Prostate gland (tissue), 2 donors: Measurements from ENCODE around the gene SCN5A.

ENCODE experiments used
- POLR2A ChIP-seq: fragments of 450-650 bp; IDR thresholded peaks from one replicate; pipeline ENCODE4 v1.6.1; 2016; ENCODE audit warnings: antibody characterized with exemption, mild to moderate bottlenecking
- POLR2AphosphoS5 ChIP-seq: sonication (generic); formaldehyde crosslinking; IDR thresholded peaks from one replicate; pipeline ENCODE4 v1.6.1; 2017; ENCODE audit warnings: antibody characterized with exemption
- TF ChIP-seq, protein P1 (sequence below), 4 experiments: fragments of 200-600 bp in 2 of 4; fragments of 450-650 bp in 2 of 4; sonication (generic) in 2 of 4; IDR thresholded peaks; 1 replicate in 3 of 4; 2 replicates in 1 of 4; pipeline ENCODE4 v1.5.1; 2016 to 2019; ENCODE audit warnings: antibody characterized with exemption in 4 of 4, mild to moderate bottlenecking in 2 of 4, moderate library complexity in 2 of 4

DNA sequence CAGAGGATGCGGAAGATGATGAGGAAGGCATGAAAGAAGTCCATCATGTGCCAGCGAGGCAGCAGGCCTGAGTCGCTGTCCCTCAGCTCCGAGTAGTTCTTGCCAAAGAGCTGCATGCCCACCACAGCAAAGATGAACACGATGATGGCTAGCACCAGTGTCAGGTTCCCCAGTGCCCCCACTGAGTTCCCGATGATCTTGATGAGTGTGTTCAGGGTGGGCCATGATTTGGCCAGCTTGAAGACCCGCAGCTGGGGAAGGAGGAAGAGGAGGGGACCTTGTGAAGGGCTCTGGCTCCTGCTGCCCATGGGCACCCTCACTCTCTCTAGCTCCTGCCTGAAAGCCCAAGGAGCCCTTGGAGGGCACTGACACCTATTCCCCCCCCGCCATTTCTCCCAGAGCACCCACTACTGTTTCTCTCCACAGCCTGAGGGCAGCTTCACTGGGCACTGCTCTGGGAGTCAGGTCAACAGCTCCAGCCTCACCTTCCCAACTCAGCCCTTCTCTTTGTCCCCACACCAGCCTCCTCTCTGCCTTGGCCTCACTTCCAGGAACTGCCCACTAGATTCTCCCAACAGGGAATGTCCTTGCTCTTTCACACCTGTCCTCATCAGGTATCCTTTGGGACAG is 63.6 kb downstream of the SCN5A start:
- TF ChIP-seq POLR2A (no peak), POLR2AphosphoS5 (no peak)
- TF ChIP-seq, protein P1, sequence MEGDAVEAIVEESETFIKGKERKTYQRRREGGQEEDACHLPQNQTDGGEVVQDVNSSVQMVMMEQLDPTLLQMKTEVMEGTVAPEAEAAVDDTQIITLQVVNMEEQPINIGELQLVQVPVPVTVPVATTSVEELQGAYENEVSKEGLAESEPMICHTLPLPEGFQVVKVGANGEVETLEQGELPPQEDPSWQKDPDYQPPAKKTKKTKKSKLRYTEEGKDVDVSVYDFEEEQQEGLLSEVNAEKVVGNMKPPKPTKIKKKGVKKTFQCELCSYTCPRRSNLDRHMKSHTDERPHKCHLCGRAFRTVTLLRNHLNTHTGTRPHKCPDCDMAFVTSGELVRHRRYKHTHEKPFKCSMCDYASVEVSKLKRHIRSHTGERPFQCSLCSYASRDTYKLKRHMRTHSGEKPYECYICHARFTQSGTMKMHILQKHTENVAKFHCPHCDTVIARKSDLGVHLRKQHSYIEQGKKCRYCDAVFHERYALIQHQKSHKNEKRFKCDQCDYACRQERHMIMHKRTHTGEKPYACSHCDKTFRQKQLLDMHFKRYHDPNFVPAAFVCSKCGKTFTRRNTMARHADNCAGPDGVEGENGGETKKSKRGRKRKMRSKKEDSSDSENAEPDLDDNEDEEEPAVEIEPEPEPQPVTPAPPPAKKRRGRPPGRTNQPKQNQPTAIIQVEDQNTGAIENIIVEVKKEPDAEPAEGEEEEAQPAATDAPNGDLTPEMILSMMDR (IDR thresholded peaks at IDR 0.05): no peak
